Neural cell (in vitro differentiated cells): ENCODE data around the gene PDIA4. TPM values are rescaled to one million over a fixed set of nuclear protein-coding genes. Genes with fewer than 3 reads are reported as not detected.
"Not testable (repeated sequence)": the region's sequence is repeated elsewhere in the genome, so short reads cannot be mapped to it uniquely, and the experiment has no call there.

Experiments used
- H2AFZ ChIP-seq: fragments of 200-600, 300-800 bp; sonication (generic), shearing (Covaris generic); 2 replicates; pipeline ENCODE4 v1.6.0; 2014; ENCODE audit warnings: low read depth, mild to moderate bottlenecking, antibody characterized with exemption, low read length, moderate library complexity
- H3F3A ChIP-seq: fragments of 200-600 bp; shearing (Covaris generic); 2 replicates; pipeline ENCODE4 v1.6.1; 2016; ENCODE audit warnings: mild to moderate bottlenecking, moderate library complexity, mixed read lengths, antibody characterized with exemption, low read length; ENCODE audit not compliant: insufficient read depth, poor library complexity, severe bottlenecking
- H3K27ac ChIP-seq: fragments of 200-600, 300-800 bp; sonication (generic), shearing (Covaris generic); 2 replicates; pipeline ENCODE4 v1.5.1; 2014; ENCODE audit warnings: mild to moderate bottlenecking, low read length, moderate library complexity
- H3K27me3 ChIP-seq: fragments of 300-800, 200-600 bp; sonication (generic), shearing (Covaris generic); 2 replicates; pipeline ENCODE4 v1.6.0; 2014; ENCODE audit warnings: mild to moderate bottlenecking, low read depth, low read length, moderate library complexity; ENCODE audit not compliant: insufficient read depth
- H3K36me3 ChIP-seq: fragments of 300-800, 200-600 bp; sonication (generic), shearing (Covaris generic); 2 replicates; pipeline ENCODE4 v1.5.1; 2014; ENCODE audit warnings: mild to moderate bottlenecking, antibody characterized with exemption, low read length, moderate library complexity; ENCODE audit not compliant: insufficient read depth
- H3K4me2 ChIP-seq: fragments of 300-800, 200-600 bp; sonication (generic), shearing (Covaris generic); 2 replicates; pipeline ENCODE4 v1.6.0; 2014; ENCODE audit warnings: mild to moderate bottlenecking, low read length
- H3K4me3 ChIP-seq: fragments of 300-800, 200-600 bp; sonication (generic), shearing (Covaris generic); 2 replicates; pipeline ENCODE4 v1.5.1; 2014; ENCODE audit warnings: mild to moderate bottlenecking, low read length, moderate library complexity
- H3K79me2 ChIP-seq: fragments of 200-600 bp; shearing (Covaris generic); replicated peaks from 2 replicates; pipeline ENCODE4 v1.6.0; 2014; ENCODE audit warnings: mild to moderate bottlenecking, low read length, moderate library complexity; ENCODE audit not compliant: insufficient read depth
- H3K9ac ChIP-seq: fragments of 300-800, 200-600 bp; sonication (generic), shearing (Covaris generic); 2 replicates; pipeline ENCODE4 v1.6.1; 2016; ENCODE audit warnings: mild to moderate bottlenecking, low read length, mixed read lengths
- H3K9me2 ChIP-seq: fragments of 200-600 bp; shearing (Covaris generic); 2 replicates; pipeline ENCODE4 v1.6.1; 2016; ENCODE audit warnings: mild to moderate bottlenecking, low read length, mixed read lengths; ENCODE audit not compliant: insufficient read depth
- H3K9me3 ChIP-seq: fragments of 200-600, 300-800 bp; sonication (generic), shearing (Covaris generic); 2 replicates; pipeline ENCODE4 v1.6.1; 2016; ENCODE audit warnings: mild to moderate bottlenecking, mixed run types, low read length, moderate library complexity, mixed read lengths
- H4K20me1 ChIP-seq: fragments of 200-600 bp; shearing (Covaris generic); 2 replicates; pipeline ENCODE4 v1.6.1; 2016; ENCODE audit warnings: mild to moderate bottlenecking, mixed run types; ENCODE audit not compliant: insufficient read depth
- CTCF ChIP-seq: fragments of 450-650 bp; IDR thresholded peaks from 2 replicates; pipeline ENCODE4 v1.5.1; 2014; ENCODE audit warnings: antibody characterized with exemption, mild to moderate bottlenecking, moderate library complexity; ENCODE audit not compliant: poor library complexity, severe bottlenecking
- EP300 ChIP-seq: fragments of 450-650 bp; conservative IDR thresholded peaks from 2 replicates; pipeline ENCODE4 v1.6.1; 2014; ENCODE audit warnings: antibody characterized with exemption, mild to moderate bottlenecking, moderate library complexity; ENCODE audit not compliant: poor library complexity, severe bottlenecking
- EZH2 ChIP-seq: fragments of 200-600, 300-800 bp; shearing (Covaris generic), sonication (generic); IDR thresholded peaks from 2 replicates; pipeline ENCODE4 v1.6.1; 2014; ENCODE audit warnings: antibody characterized with exemption, low read length, borderline replicate concordance, mild to moderate bottlenecking; ENCODE audit not compliant: insufficient read depth, poor library complexity, severe bottlenecking
- MXI1 ChIP-seq: fragments of 450-650 bp; conservative IDR thresholded peaks from 2 replicates; pipeline ENCODE4 v1.6.1; 2014; ENCODE audit warnings: antibody characterized with exemption, mild to moderate bottlenecking; ENCODE audit not compliant: poor library complexity, severe bottlenecking
- POLR2AphosphoS5 ChIP-seq: IDR thresholded peaks from 2 replicates; pipeline ENCODE4 v1.6.1; 2012
- RAD21 ChIP-seq: fragments of 450-650 bp; conservative IDR thresholded peaks from 2 replicates; pipeline ENCODE4 v1.6.1; 2014; ENCODE audit warnings: antibody characterized with exemption, mild to moderate bottlenecking, moderate library complexity
- SMC3 ChIP-seq: fragments of 450-650 bp; conservative IDR thresholded peaks from 2 replicates; pipeline ENCODE4 v1.6.1; 2014; ENCODE audit warnings: antibody characterized with exemption, mild to moderate bottlenecking, moderate library complexity; ENCODE audit not compliant: poor library complexity
- TAF1 ChIP-seq: IDR thresholded peaks from 2 replicates; pipeline ENCODE4 v1.6.1; 2012; ENCODE audit warnings: low read depth
- polyA plus RNA-seq: library from polyadenylated mRNA; depleted of rRNA; stranded (reverse); fragments of >200 nt; gene quantifications from 2 replicates; pipeline ENCODE4 v1.2.3, GENCODE V29; 2014
- TF ChIP-seq, protein P1 (sequence below): IDR thresholded peaks from 2 replicates; pipeline ENCODE4 v1.6.1; 2012; ENCODE audit warnings: borderline replicate concordance

PDIA4 gene
- polyA plus RNA-seq, 1 donor from 2014 or later = 41.8 TPM

- Histone ChIP-seq H3K27me3 (no peaks in the 10 kb centered on the region), H3K4me3 (no peak overlapping the region), H2AFZ (no peak overlapping the region), H3K9ac (no peak overlapping the region), H3K4me2 (no peak overlapping the region), H3K36me3 (no peaks in the 10 kb centered on the region), H4K20me1 (no peaks in the 10 kb centered on the region), H3K9me2 (no peaks in the 10 kb centered on the region), H3F3A (no peaks in the 10 kb centered on the region), H3K79me2 (no peaks in the 10 kb centered on the region), H3K9me3 (no peaks in the 10 kb centered on the region), H3K27ac (no peak overlapping the region)
- TF ChIP-seq CTCF = no peak
Measured at GRCh38 chr7:149043936-149044335, 15.6 kb upstream of the PDIA4 start.

GRCh38 chr7:149041350-149041749 is 13.0 kb upstream of the PDIA4 start:
- H3K27me3 ChIP-seq = no peaks in the 10 kb centered on the region
- TF ChIP-seq EZH2 (no peak), TAF1 (no peak), MXI1 (no peak), CTCF (no peak), SMC3 (no peak), EP300 (no peak), POLR2AphosphoS5 (no peak), RAD21 (no peak)
- TF ChIP-seq, protein P1, sequence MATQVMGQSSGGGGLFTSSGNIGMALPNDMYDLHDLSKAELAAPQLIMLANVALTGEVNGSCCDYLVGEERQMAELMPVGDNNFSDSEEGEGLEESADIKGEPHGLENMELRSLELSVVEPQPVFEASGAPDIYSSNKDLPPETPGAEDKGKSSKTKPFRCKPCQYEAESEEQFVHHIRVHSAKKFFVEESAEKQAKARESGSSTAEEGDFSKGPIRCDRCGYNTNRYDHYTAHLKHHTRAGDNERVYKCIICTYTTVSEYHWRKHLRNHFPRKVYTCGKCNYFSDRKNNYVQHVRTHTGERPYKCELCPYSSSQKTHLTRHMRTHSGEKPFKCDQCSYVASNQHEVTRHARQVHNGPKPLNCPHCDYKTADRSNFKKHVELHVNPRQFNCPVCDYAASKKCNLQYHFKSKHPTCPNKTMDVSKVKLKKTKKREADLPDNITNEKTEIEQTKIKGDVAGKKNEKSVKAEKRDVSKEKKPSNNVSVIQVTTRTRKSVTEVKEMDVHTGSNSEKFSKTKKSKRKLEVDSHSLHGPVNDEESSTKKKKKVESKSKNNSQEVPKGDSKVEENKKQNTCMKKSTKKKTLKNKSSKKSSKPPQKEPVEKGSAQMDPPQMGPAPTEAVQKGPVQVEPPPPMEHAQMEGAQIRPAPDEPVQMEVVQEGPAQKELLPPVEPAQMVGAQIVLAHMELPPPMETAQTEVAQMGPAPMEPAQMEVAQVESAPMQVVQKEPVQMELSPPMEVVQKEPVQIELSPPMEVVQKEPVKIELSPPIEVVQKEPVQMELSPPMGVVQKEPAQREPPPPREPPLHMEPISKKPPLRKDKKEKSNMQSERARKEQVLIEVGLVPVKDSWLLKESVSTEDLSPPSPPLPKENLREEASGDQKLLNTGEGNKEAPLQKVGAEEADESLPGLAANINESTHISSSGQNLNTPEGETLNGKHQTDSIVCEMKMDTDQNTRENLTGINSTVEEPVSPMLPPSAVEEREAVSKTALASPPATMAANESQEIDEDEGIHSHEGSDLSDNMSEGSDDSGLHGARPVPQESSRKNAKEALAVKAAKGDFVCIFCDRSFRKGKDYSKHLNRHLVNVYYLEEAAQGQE = no peak
- H3K9me3 ChIP-seq = no peaks in the 10 kb centered on the region
- H3K9ac ChIP-seq = no peak overlapping the region
- no peaks in the 10 kb centered on the region for H3K36me3 ChIP-seq
- H2AFZ ChIP-seq = no peak overlapping the region
- H3K4me3 ChIP-seq = no peak overlapping the region
- no peak overlapping the region for H3K4me2 ChIP-seq
- H3K79me2 ChIP-seq = no peaks in the 10 kb centered on the region
- H4K20me1 ChIP-seq = no peaks in the 10 kb centered on the region
- H3K9me2 ChIP-seq = no peaks in the 10 kb centered on the region
- H3F3A ChIP-seq = no peaks in the 10 kb centered on the region
- no peak overlapping the region for H3K27ac ChIP-seq

GRCh38 chr7:149038641-149039040 is 10.3 kb upstream of the PDIA4 start:
- not testable (repeated sequence) for H3K9ac ChIP-seq, H3K9me2 ChIP-seq, H3K79me2 ChIP-seq, H3K4me3 ChIP-seq, H4K20me1 ChIP-seq, H3K36me3 ChIP-seq, H3K4me2 ChIP-seq, H3K27me3 ChIP-seq, H3K27ac ChIP-seq, H3K9me3 ChIP-seq, H2AFZ ChIP-seq, H3F3A ChIP-seq
